Measurements from ENCODE around the gene C4orf17. TPM values are rescaled to one million over a fixed set of nuclear protein-coding genes. Genes with fewer than 3 reads are reported as not detected.

C4orf17 gene
- total RNA-seq, 1 donor from 2014 or later, result not detected

GRCh38 chr4:99537674-99538073, 26.9 kb downstream of the C4orf17 start:
- DNase-seq (ENCODE audit: low spot score), result no peak

GRCh38 chr4:99540277-99540939, 29.6 kb downstream of the C4orf17 start:
- no peak for DNase-seq (ENCODE audit: low spot score)

GRCh38 chr4:99552872-99553271, 42.1 kb downstream of the C4orf17 start:
- no peak for DNase-seq (ENCODE audit: low spot score)

GRCh38 chr4:99563310-99564186, 52.7 kb downstream of the C4orf17 start, which contains the start of gene TRMT10A:
TSS of gene TRMT10A (minus strand) at chr4:99564039. CDS start at chr4:99559338, 4,701 bp downstream.
- peak; percentile 98 for DNase-seq (ENCODE audit: low spot score)

DNA sequence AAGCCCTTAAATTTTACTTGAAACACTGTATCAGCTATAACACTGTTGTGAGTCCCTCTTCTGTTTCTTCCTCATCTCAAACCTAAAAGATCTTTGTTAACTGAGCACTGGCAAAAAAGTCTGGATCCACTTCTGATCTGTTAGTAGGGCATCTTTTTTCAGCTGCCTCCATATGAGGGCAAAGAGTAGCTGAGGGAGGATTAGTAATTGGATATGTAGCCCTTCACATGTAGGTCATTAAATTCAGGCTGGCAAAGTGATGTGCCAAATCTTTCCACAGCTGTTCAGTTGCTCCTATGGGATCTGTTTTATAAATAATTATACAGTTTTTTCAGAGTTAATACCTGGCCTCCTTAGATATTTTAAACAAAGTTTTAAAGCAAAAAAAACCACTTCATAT, 54.1 kb downstream of the C4orf17 start:
- no peak for DNase-seq (ENCODE audit: low spot score)

GRCh38 chr4:99571883-99572282, 61.1 kb downstream of the C4orf17 start:
- no peak for DNase-seq (ENCODE audit: low spot score)

GRCh38 chr4:99572527-99573240, 61.9 kb downstream of the C4orf17 start:
- no peak for DNase-seq (ENCODE audit: low spot score)

DNA sequence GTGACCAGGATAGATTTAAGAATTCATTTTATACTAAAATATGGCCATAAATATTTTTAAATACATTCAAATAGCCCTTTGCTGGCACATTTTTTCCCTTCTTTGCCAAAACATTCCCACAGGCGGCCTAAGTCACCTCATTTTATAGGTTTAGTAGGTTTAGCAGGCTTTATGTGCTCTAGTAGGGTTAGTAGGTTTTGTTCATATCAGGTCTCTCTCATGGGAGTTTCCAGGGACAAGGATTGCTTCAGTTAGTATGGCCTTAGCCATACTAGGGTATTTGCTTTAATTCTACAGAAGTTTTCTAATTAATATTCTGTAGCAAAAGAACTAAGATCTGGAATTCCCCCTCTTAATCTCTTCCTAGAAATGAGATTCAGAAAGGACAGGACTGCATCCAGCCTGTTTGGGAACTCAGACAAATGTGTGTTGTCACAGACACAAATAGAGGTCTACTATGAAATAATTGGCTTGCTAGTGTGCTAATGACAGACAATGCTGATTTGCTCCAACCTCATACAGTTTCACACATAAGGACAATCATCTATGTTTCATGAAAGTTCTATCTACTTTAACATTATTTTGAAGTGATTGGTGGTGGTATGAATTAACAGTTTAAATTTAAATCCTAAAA, 63.0 kb downstream of the C4orf17 start:
- no peak for DNase-seq (ENCODE audit: low spot score)

- DNase-seq (ENCODE audit: low spot score), result no peak
These were observed 63.9 kb downstream of the C4orf17 start, which contains the start of gene MTTP for GRCh38 chr4:99574530-99575324. TSS of gene MTTP (plus strand) at chr4:99574824. CDS start at chr4:99574910, 86 bp downstream.

DNA sequence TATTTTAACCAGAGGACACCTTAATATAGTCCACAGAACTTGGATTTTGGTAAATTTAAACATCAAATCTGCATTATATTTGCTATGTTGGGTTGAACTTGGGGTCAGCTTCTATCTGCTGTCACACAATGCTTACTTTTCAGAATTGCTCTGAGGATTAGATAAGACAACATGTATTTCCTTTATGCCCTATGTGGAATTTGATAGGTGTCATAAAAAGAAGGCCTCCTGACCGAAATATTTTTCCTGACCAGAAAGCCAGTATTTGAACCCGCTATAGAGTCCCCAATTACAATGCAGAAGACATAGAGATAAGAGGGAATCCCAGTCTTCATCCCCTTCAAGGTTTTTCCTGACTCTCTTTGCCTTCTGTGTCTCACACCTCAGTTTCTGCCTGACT, 67.9 kb downstream of the C4orf17 start:
- no peak for DNase-seq (ENCODE audit: low spot score)

DNA sequence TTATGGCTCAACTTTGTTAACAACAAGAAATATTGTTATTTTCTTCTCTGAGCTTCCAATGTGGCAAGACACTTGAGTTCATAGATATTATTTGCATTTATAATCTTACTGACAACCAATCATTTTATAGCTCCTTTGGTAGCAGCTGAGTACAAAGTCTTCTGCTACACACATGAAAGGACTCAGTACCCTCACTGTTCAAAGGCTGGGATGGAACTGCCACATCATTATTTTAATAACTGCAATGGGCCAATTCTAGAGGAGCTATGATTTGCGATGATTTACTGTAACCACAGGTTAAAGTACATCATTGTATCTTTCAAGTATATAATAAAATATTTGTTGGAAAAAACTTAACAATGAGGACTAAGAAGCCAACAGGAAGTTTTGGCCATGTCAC, 74.7 kb downstream of the C4orf17 start:
- DNase-seq (ENCODE audit: low spot score), result no peak

GRCh38 chr4:99586322-99586721, 75.5 kb downstream of the C4orf17 start:
- peak; percentile 20 for DNase-seq (ENCODE audit: low spot score)

- DNase-seq (ENCODE audit: low spot score), result no peak
These were observed 76.0 kb downstream of the C4orf17 start for GRCh38 chr4:99586797-99587196.

GRCh38 chr4:99587309-99587708, 76.5 kb downstream of the C4orf17 start:
- no peak for DNase-seq (ENCODE audit: low spot score)

- no peak for DNase-seq (ENCODE audit: low spot score)
These were observed 77.0 kb downstream of the C4orf17 start for GRCh38 chr4:99587803-99588202.

- DNase-seq (ENCODE audit: low spot score), result no peak
These were observed 80.9 kb downstream of the C4orf17 start for GRCh38 chr4:99591757-99592156.

Other genes with a start within 250 kb of the C4orf17 start
- 5.4 TPM for gene ADH1A, start 220.0 kb upstream of the C4orf17 start, total RNA-seq
- gene ADH1B, start 189.6 kb upstream of the C4orf17 start, total RNA-seq, result 144 TPM
- 41.6 TPM for gene ADH1C, start 158.3 kb upstream of the C4orf17 start, total RNA-seq
- not detected for gene ADH7, start 75.7 kb upstream of the C4orf17 start, total RNA-seq
- gene TRMT10A, start 53.0 kb downstream of the C4orf17 start, total RNA-seq, result 7.3 TPM
- 3.8 TPM for gene MTTP, start 63.8 kb downstream of the C4orf17 start, total RNA-seq
- 0.12 TPM for gene C4orf54, start 146.8 kb downstream of the C4orf17 start, total RNA-seq

All from mucosa of gallbladder (tissue), 1 donor.